ENCODE results near the gene BRD4. TPM values are rescaled to one million over a fixed set of nuclear protein-coding genes. Genes with fewer than 3 reads are reported as not detected.

Gene BRD4
- polyA plus RNA-seq, 3 donors: 3.7 to 19.2 (median 4.2) TPM

DNA sequence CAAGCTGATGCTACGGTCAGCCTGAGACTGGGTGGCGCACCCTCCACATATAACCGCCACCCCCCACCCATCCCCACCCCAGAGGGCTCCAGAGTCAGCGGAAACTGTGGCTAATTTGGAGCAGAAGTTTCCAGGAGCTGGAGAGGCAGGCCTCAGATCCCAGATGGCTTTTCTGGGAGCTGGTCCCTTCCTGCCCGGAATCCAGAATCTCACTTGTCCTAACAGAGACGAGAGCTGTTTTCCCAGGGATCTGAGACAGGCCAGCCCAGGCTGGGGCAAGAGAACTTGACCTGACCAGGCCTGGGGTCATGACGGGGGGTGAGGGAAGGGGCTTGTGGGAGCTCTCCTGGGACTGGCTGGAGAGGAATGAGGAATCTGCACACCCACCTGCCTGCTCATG is 106.6 kb downstream of the BRD4 start:
- 96% methylated on average over 3 of the region's 7 CpGs for WGBS (ENCODE audit: insufficient coverage)
- Mint-ChIP-seq H3K4me1 (peaks cover 25% of the 10 kb centered on the region), H3K27ac (no peak overlapping the region), H3K9me3 (peaks cover 0 to 8% (median 0%) of the 10 kb centered on the region in 7 donors), H3K27me3 (ENCODE audit: low read depth in 3 of 3) (peaks cover 23 to 54% (median 47%) of the 10 kb centered on the region in 3 donors), H3K4me3 (no peak overlapping the region), H3K36me3 (peaks cover 0 to 6% of the 10 kb centered on the region in 2 donors)
- Histone ChIP-seq H3K4me1 (ENCODE audit: control insufficient read depth in 1 of 2, insufficient read depth in 2 of 2, low read length in 2 of 2) (peaks cover 17 to 25% of the 10 kb centered on the region in 2 donors), H3K36me3 (replicated peaks in 1 of 2; ENCODE audit: control insufficient read depth in 1 of 2, insufficient read depth in 2 of 2, low read length in 2 of 2) (no peaks in the 10 kb centered on the region), H3K9ac (ENCODE audit: insufficient read depth, low read length, poor library complexity, severe bottlenecking) (no peak overlapping the region), H4K20me1 (ENCODE audit: insufficient read depth, low read length) (no peaks in the 10 kb centered on the region), H3K27ac (ENCODE audit: low read depth in 1 of 2, low read length in 2 of 2) (no peak overlapping the region), H3K9me3 (replicated peaks in 1 of 2; ENCODE audit: control insufficient read depth in 1 of 2, insufficient read depth in 1 of 2, low read length in 2 of 2) (no peaks in the 10 kb centered on the region), H3K27me3 (ENCODE audit: control insufficient read depth in 2 of 2, insufficient read depth in 2 of 2, low read length in 2 of 2) (peaks cover 2 to 11% of the 10 kb centered on the region in 2 donors), H3K79me2 (ENCODE audit: insufficient read depth, low read length) (no peaks in the 10 kb centered on the region), H3K4me2 (replicated peaks; ENCODE audit: extremely low read depth, low read length, poor library complexity, severe bottlenecking) (no peak overlapping the region), H3K4me3 (replicated peaks in 1 of 3; ENCODE audit: low read depth in 2 of 3, low read length in 3 of 3) (no peak overlapping the region), H2AFZ (ENCODE audit: insufficient read depth, low read depth, low read length, poor library complexity, severe bottlenecking) (no peak overlapping the region)
- intact Hi-C loops (cut with micrococcal nuclease): no loop called here
- TF ChIP-seq, protein P1, sequence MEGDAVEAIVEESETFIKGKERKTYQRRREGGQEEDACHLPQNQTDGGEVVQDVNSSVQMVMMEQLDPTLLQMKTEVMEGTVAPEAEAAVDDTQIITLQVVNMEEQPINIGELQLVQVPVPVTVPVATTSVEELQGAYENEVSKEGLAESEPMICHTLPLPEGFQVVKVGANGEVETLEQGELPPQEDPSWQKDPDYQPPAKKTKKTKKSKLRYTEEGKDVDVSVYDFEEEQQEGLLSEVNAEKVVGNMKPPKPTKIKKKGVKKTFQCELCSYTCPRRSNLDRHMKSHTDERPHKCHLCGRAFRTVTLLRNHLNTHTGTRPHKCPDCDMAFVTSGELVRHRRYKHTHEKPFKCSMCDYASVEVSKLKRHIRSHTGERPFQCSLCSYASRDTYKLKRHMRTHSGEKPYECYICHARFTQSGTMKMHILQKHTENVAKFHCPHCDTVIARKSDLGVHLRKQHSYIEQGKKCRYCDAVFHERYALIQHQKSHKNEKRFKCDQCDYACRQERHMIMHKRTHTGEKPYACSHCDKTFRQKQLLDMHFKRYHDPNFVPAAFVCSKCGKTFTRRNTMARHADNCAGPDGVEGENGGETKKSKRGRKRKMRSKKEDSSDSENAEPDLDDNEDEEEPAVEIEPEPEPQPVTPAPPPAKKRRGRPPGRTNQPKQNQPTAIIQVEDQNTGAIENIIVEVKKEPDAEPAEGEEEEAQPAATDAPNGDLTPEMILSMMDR (IDR thresholded peaks at IDR 0.05): no peak
- no peak for DNase-seq

DNA sequence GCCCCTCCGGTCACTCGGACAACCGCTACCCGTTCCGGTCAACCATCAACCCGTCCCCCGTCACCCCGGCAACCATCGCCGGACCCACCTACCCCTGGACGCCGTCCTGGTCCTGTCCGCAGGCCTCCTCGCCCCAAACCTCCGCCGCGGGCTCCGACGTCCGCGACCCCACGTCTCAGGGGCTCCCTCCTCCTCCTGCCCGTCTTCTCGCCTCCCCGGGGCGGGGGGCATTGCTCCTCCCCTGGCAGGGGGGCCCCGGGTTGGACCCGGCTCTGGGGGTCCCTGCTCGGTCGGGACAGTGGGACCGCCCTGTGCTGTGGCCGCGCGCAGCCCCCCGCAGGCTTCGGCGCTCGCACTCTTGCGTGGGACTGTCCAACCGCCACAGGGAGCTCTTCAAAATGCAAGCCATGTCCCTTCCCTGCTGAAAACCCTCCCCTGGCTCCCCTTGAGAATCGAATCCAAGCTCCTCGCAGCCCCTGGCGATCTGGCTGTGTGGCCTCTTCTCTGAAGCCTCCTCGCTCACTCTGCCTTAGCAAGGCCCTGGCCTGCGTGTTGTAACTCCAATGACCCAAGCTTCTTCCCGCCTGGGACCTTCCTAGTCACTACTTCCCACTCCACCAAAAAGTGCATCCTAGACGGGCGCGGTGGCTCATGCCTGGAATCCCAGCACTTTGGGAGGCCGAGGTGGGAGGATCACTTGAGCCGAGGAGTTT is 108.5 kb downstream of the BRD4 start:
- DNase-seq: peak in 2 of 3 donors; percentile 27 to 30
- intact Hi-C loops (cut with micrococcal nuclease): no loop called here
- TF ChIP-seq, protein P1 (IDR thresholded peaks at IDR 0.05): no peak
- Histone ChIP-seq H2AFZ (ENCODE audit: insufficient read depth, low read depth, low read length, poor library complexity, severe bottlenecking) (peak overlapping the region; percentile 83), H3K9me3 (replicated peaks in 1 of 2; ENCODE audit: control insufficient read depth in 1 of 2, insufficient read depth in 1 of 2, low read length in 2 of 2) (no peaks in the 10 kb centered on the region), H3K4me3 (replicated peaks in 1 of 3; ENCODE audit: low read depth in 2 of 3, low read length in 3 of 3) (peak overlapping the region; percentile 46 to 76 (median 54)), H4K20me1 (ENCODE audit: insufficient read depth, low read length) (no peaks in the 10 kb centered on the region), H3K27me3 (ENCODE audit: control insufficient read depth in 2 of 2, insufficient read depth in 2 of 2, low read length in 2 of 2) (peaks cover 0 to 8% of the 10 kb centered on the region in 2 donors), H3K4me1 (ENCODE audit: control insufficient read depth in 1 of 2, insufficient read depth in 2 of 2, low read length in 2 of 2) (peaks cover 17 to 25% of the 10 kb centered on the region in 2 donors), H3K9ac (ENCODE audit: insufficient read depth, low read length, poor library complexity, severe bottlenecking) (peak overlapping the region; percentile 57), H3K27ac (ENCODE audit: low read depth in 1 of 2, low read length in 2 of 2) (no peak overlapping the region), H3K36me3 (replicated peaks in 1 of 2; ENCODE audit: control insufficient read depth in 1 of 2, insufficient read depth in 2 of 2, low read length in 2 of 2) (no peaks in the 10 kb centered on the region), H3K79me2 (ENCODE audit: insufficient read depth, low read length) (no peaks in the 10 kb centered on the region), H3K4me2 (replicated peaks; ENCODE audit: extremely low read depth, low read length, poor library complexity, severe bottlenecking) (peak overlapping the region; percentile 92)
- H3K4me1 Mint-ChIP-seq: peaks cover 25% of the 10 kb centered on the region
- 7% methylated on average over 46 of the region's 51 CpGs for WGBS (ENCODE audit: insufficient coverage)
- peak overlapping the region in 6 of 7 donors; percentile 54 to 92 (median 86) for H3K27ac Mint-ChIP-seq
- peaks cover 20 to 49% (median 36%) of the 10 kb centered on the region in 3 donors for H3K27me3 Mint-ChIP-seq (ENCODE audit: low read depth in 3 of 3)
- peaks cover 0 to 1% (median 0%) of the 10 kb centered on the region in 7 donors for H3K9me3 Mint-ChIP-seq
- H3K4me3 Mint-ChIP-seq: peak overlapping the region; percentile 82 to 93
- peaks cover 0 to 4% of the 10 kb centered on the region in 2 donors for H3K36me3 Mint-ChIP-seq
